Gastrocnemius medialis (tissue), 4 donors: ENCODE measurements around the gene NEIL3.

Experiments
- CTCF ChIP-seq, 5 experiments: fragments of 450-650 bp in 3 of 5; fragments of 200-600 bp in 2 of 5; sonication (generic) in 2 of 5; IDR thresholded peaks in 4 of 5; conservative IDR thresholded peaks in 1 of 5; 1 replicate in 4 of 5; 2 replicates in 1 of 5; pipeline ENCODE4 v1.5.1; 2016 to 2019; ENCODE audit warnings: antibody characterized with exemption in 5 of 5, mild to moderate bottlenecking in 3 of 5, moderate library complexity in 3 of 5
- POLR2A ChIP-seq, 2 donors: fragments of 450-650 bp; IDR thresholded peaks; one replicate each; pipeline ENCODE4 v1.6.1; 2017; ENCODE audit warnings: antibody characterized with exemption in 2 of 2, mild to moderate bottlenecking in 2 of 2, moderate library complexity in 2 of 2

GRCh38 chr4:177332119-177332518 is 22.4 kb downstream of the NEIL3 start:
- no peak for TF ChIP-seq CTCF (IDR thresholded peaks at IDR 0.05 in 4 of 5, conservative IDR thresholded peaks at IDR 0.05 in 1 of 5)
- no peak for TF ChIP-seq POLR2A (IDR thresholded peaks at IDR 0.05)
